GOT3 (cell line): ENCODE data around the gene TAL2.

Experiments
- DNase-seq: peaks from one replicate; lab custom pipeline; 2025; ENCODE audit warnings: mixed read lengths; lab: John Stamatoyannopoulos, UW

TAL2 gene

GRCh38 chr9:105662184-105663104, at the start of gene TAL2:
Gene TAL2, plus strand, starts transcription at chr9:105662457. Its CDS starts 40 bp downstream, at chr9:105662497.
- no peak for DNase-seq

GRCh38 chr9:105621001-105621400, 41.3 kb upstream of the TAL2 start:
- DNase-seq, result no peak

- no peak for DNase-seq
Observed at GRCh38 chr9:105625088-105625487, 37.2 kb upstream of the TAL2 start.

GRCh38 chr9:105632807-105633206, 29.4 kb upstream of the TAL2 start:
- no peak for DNase-seq

GRCh38 chr9:105633411-105633810, 28.8 kb upstream of the TAL2 start:
- no peak for DNase-seq

GRCh38 chr9:105636331-105636730, 25.9 kb upstream of the TAL2 start:
- no peak for DNase-seq

DNA sequence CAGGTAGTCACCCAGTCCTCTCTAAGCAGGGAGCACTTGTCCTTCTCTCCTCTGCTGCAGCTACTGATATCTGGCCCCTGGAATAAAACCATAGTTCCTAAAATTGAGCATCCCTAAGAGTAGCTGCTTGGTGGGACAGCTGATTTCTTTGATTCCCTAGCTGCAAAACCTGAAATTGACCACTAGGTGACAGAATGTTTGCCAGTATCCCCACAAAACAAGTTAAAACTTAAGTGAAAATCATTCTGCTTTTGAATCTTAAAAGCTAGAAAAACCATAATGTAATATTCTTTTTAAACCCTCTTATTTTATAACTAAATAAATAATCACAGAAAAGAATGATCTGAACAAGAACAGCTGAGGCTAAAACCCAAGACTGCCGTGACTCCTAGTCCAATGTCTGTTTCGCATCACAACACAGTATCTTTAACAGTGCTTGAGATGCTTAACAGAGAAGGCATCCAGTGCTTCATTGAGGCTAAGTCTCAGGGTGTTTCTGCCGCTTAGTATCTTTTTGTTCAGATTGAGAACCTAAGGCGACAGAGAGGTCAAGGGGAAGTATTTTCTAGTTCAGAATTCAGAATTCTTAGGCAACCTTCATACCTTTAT, 24.4 kb upstream of the TAL2 start:
- DNase-seq, result no peak

DNA sequence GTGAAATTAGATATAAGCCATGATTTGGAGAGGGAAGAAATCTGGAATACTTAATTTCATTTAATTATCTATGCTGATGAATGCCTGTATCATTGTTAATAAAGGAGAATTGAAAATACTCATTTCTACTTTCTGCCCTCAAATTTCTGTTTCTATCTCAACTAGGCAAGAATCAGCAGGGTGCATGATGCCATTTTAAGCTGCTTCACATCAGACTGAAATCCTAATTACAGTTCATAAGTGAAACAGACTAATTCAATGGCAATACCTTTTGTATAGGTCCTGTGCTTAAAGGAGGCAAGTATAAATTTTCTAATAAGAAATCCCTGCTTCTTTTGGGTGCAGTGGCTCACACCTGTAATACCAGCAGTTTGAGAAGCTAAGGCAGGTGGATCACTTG, 22.3 kb upstream of the TAL2 start:
- no peak for DNase-seq

GRCh38 chr9:105643795-105644194, 18.5 kb upstream of the TAL2 start:
- no peak for DNase-seq

DNA sequence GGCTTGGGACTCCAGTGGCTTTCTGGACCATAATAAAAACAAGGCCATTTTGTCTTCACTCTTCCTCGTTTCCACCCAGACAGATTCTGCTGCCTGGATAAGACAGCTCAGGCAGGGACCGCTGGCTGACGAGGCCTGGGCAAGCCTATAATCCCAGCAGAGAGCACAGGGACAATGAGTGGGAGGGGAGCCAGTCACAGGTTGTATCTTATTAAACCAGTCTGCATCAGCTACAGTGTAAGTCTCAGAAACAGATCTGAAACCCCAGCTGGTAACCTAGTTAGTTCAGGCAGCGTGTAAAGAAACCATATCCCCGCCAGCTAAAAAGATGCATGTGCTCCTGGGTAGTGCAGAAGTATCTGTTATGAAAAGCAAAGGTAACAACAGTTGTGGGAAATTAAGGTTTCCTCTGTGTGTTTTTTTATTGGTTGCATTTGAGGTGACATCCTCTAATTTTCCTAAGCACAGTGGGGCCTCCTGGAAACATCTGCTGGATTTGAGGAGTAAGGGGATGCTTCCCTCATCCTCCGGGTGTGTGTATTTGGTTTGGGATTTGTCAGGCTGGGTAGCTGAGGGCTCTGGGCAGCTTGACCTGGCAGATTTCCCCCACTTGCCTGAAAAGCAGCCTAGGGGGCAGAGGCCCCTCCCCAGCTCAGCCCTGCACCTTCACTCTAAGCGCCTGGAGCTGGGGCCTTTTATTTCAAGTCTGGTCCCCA, 15.2 kb upstream of the TAL2 start:
- no peak for DNase-seq

- DNase-seq, result no peak
Observed at GRCh38 chr9:105647595-105648349, 14.5 kb upstream of the TAL2 start.

- DNase-seq, result no peak
Observed at GRCh38 chr9:105651806-105652205, 10.5 kb upstream of the TAL2 start.

DNA sequence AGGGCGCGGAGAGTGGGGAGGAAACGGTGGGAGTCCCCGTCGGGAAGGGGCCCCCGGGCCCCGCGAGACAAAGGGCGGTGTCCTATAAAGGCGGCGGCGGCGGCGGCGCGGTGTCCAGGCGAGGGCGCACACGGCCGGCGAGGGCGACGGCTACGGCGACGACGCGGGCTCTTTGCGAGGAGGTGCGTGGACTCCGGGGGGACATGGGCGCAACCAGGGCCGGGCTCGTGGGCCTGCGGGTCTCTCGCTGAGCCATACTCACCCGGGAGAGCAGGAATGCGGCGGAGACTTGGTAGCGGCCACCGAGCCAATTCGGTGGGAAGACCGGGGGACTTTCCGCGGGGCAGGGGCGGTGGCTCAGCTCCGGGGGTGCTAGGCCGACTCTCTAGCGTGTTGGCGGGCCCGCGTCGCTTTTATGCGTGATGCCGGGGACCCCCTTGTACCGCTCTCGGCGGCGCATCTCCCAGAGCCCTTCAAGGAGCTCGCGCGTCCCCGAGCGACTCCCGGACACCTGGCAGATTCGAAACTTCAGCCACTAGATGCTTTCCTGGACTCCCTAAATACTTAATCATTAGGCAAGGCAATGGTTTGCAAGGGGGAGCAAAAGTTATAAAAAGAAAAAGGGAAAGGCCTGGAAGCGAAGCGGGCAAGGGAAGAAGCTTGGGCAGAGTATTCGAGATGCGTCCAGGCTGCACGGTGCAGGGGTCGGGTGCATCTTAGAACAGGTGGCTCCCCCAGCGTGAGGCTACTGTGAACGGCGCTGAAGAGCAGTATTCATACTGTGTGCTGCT, 5.9 kb upstream of the TAL2 start:
- no peak for DNase-seq

DNA sequence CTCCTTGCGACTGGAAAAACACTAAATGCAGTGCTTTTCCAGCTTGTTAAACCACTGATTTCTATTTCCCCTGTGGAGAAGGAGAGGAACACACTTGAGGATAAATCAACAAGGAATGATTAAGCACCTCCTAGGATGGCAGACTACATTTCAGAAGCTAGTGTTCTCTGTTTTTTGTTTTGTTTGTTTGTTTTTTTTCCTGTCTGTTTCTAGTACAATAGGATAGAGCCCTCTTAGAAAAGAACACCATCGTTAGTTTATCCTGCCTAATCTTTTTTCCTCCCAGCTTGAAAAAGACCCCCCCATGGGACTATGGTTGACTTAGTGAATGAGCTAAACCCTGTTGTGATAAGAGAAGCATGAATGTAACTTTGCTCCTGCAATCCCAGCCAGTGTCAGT, 3.9 kb upstream of the TAL2 start:
- DNase-seq, result no peak

DNA sequence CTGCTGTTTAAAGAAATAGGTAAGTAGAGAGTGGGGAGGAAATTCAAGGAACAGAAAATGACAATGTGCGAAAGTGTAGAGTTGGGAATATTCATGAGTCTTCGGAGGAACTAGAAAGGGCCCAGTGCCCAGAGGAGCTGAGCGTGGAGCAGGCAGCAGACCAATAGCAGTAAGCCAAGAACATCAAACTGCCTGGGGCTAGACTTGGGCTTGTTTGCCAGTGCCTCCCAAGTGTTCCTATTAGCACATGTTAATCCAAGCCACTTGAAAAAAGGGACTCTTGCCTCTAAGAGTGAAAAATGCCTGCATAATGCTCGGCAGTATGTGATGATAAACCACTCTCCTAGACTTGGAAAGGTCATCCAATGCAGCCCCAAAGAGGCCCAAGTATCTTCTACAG, 1.2 kb upstream of the TAL2 start:
- no peak for DNase-seq

- no peak for DNase-seq
Observed at GRCh38 chr9:105663914-105664313, 1.7 kb downstream of the TAL2 start.

- DNase-seq, result no peak
Observed at GRCh38 chr9:105667867-105668266, 5.6 kb downstream of the TAL2 start.

DNA sequence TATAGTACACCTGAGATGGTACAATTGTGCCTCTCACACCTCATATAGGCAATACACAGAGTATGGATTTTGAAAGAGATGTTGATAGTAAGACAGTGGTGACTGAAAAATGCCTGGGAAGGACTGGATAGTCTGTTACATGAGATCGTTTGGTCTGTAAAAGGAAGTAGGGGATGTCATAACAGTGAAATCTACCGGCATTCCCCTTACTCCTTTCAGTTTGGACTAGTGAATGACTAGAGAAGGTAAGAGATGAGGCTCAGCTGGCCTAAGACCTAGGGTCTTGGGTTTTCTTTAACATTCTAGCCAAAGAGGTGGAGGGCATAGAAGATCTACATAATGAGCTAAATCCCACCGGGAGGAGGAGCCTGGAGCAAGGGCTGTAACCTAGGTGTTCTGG, 8.1 kb downstream of the TAL2 start:
- no peak for DNase-seq

GRCh38 chr9:105670775-105671174, 8.5 kb downstream of the TAL2 start:
- DNase-seq, result no peak

GRCh38 chr9:105672711-105673234, 10.5 kb downstream of the TAL2 start:
- no peak for DNase-seq

- no peak for DNase-seq
Observed at GRCh38 chr9:105673850-105674387, 11.7 kb downstream of the TAL2 start.
